GM18526 (cell line): Measurements from ENCODE around the gene FOXL2.

Experiments used
- POLR2A ChIP-seq: IDR thresholded peaks from 3 replicates; pipeline ENCODE4 v1.6.1; 2011; ENCODE audit not compliant: insufficient read length; ENCODE audit errors: extremely low read depth

FOXL2 gene

DNA sequence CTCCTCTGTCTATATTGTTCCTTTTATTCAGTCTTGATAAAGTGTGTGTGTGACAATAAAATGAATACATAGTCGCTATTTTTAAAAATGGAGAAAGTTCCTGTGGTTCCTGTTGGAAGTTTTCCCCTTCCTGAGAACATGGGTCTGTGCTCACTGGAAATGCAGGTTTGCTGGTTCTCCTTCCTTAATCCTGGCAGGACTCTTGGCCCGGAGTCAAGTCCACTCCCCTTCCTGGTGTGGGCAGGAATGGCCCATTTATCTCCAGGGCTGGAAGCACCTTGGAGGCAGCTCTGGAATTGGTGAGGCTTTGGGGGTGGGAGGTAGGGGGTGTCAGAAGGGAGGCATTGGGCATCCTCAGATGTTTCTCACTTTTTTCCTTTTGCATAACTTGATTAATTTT, 30.1 kb downstream of the FOXL2 start:
- TF ChIP-seq POLR2A, result no peak

DNA sequence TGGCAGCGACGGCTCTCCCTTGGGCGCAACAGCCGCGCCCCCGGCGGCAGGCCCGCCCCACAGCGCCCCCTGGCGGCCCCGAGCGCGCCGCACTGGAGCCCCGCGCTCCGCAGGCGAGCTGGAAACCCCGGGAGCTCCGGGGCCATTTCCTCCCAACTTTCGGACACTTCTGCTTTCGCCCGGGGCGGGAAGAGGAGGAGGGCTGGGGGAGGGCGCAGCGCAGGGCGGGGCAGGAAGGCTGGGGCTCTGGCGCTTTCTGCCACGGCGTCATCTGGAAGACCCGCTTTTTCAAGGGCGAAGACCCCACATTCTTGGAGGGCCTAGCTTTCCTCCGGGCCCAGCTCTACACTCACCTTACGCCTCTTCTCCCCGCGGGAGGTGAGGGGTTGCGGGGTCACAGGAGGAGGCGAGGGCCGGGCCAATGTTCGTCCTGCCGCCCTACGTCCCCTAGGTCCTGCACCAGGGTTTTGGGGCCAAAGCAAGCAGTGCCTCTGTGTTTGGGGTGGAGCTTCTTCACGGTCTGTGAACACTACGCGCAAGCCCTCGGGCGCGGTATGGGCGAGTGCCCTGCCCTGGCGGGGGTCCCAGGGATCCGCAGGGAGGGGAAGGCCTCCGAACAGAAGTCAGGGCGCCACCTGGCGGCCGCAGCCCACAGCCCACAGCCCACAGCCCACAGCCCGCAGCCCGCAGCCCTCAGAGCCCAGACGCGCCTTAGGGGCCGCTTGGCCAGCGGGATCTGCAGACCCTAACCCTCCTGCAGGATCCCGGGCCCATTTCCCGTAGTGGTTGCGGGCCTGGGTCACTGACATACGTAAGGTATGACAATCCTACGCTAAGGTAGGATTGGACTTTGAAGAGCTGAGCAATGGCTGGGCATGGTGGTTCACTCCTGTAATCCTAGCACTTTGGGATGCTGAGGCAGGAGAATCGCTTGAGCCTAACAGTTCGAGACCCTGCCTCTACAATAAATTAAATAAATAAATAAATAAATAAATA, 31.1 kb downstream of the FOXL2 start:
- TF ChIP-seq POLR2A, result no peak

DNA sequence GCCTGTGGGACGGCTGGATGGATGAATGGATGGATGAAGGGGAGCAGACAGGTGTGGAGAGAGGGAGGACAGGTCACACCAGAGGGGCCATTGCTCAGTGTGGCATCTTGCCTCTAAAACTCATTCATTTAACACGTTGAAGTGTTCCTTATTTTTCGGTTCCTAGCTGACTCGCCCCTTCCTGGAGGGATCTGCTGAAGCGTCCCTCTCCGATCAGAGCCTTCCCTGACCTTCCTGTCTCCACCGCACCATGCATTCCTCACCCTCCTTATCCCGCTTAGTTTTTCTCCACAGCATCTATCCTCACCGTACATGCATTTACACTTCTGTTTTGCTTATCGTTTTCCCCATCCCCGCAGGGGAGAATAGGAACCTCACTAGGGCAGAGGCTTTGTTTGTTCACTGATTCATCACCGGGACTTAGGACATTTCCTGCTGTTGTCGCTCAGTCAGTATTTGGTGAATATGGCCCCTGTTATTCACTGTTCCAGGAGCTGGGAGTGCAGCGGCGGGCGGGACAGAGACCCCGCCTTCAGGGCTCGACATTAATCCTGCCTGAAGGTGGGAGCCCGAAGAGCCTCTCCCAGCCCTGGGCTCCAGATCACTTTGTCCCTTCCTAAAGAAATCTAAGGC, 32.0 kb downstream of the FOXL2 start:
- no peak for TF ChIP-seq POLR2A

DNA sequence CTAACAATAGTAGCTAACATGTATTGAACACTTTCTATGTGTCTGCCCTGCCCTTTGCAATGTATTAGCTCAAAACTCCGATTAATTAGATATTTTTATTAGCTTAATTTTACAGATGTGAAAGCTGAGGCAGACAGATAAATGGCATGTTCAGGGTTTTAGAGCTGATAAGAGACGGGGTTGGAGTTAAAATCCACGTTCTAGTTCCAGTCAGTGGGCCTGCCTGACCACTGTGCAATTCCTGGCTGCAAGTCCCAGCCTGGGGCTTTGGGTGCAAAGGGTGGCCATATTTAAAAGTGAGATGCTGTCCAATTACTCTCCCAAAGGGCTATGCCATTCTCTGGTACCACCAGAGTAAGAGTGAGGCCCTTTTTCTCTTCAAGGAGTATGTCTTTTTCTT, 33.2 kb downstream of the FOXL2 start:
- TF ChIP-seq POLR2A, result no peak

DNA sequence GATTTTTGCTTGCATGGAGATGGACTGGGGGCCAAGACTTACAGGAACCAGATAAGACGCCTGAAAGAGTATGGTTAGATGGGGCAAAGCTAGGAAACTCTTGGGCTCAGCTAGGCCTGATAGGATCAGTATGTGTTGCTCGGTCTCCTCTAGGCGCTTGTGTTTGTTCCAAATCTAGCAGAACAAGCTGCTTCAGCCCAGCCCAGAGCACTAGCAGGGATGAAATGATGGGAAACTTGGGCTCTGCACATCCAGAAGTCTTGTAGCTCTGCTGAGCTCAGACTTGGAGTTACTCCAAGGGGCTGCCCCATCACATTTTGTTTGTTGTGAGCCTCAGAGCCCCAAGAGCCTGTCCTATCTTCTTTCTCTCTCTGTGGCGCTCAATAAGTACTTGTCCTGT, 34.7 kb downstream of the FOXL2 start:
- TF ChIP-seq POLR2A, result no peak

DNA sequence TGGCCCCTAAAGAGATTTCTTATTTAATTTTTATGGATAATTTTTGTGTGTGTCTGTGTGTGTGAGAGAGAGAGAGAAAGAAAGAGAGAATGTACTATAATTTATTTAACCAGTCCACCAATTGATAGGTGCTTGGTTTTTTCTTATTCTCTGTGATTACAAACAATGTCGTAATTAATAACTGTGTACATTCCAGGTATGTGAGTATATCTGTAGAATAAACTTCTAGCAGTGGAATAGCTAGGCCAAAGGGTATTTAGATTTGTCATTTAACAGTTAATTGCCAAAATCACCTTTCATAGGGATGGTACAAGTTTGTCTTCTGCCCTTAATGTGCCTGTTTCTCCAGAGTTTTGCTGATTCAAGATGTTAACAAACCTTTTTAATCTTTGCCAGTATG, 35.3 kb downstream of the FOXL2 start:
- TF ChIP-seq POLR2A, result no peak

DNA sequence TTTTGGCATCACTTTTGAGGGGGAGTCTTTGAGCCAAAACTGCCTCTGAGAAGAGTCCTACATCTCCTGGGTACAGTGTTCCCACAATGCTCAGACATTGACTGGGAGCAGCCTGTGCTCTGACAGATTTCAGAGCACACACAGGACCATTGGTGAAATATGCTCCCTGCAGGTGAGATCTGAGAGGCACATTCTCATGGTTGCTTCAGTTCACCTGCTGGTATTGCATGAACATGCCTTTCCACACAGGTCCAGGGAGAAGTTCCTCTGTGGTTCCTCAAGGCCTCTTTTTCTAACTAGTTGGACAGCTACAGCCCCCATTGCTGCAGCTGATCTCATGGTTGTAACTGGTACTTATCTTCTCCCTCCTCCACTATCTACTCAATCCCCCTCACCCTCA, 37.0 kb downstream of the FOXL2 start:
- TF ChIP-seq POLR2A, result no peak

DNA sequence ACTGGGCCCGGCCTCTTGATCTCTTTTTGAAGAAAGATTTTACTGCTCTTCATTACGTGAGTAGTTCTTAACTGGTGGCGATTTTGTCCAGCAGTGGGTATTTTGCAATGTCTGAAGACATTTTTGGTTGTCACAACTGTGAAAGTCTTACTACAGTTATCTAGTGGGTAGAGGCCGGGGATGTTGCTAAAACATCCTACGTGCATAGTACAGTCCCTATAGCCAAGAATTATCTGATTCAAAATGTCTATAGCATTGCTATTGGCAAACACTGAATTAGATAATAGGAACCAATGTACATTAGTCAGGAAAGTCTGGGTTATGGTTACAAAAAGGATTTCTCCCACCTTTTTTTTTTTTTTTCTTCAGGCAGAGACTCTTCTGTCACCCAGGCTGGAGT, 38.1 kb downstream of the FOXL2 start:
- TF ChIP-seq POLR2A, result no peak

DNA sequence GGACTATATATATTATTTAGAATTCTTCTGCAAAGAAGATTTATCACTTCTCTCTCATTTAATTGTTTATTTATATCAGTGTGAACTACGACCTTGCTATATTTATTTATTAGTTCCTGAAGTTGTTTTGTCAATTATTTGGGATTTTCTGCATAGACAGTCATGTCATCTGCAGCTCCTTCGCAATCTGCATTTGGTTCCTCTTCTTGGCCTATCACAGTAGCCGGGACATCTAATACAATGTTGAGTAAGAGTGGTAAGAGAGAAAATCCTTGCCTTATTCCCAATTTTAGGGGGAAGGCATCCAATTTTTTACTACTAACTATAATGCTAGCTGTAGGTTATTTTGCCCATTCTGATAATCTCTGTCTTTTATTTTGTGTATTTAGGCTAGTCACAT, 39.4 kb downstream of the FOXL2 start:
- no peak for TF ChIP-seq POLR2A

DNA sequence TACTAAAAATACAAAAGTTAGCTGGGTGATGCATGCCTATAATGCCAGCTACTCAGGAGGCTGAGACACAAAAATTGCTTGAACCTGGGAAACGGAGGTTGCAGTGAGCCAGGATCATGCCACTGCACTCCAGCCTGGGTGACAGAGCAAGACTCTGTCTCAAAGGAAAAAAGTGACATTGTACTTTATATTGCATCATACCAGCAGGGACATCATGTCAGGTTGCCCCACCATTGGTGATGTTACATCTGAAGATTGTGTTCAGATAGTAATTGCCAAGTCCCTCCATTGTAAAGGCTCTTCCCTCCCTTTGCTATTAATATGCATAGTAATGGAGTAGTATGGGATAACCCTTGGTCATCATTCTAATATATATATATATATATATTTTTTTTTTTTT, 44.8 kb downstream of the FOXL2 start:
- no peak for TF ChIP-seq POLR2A

DNA sequence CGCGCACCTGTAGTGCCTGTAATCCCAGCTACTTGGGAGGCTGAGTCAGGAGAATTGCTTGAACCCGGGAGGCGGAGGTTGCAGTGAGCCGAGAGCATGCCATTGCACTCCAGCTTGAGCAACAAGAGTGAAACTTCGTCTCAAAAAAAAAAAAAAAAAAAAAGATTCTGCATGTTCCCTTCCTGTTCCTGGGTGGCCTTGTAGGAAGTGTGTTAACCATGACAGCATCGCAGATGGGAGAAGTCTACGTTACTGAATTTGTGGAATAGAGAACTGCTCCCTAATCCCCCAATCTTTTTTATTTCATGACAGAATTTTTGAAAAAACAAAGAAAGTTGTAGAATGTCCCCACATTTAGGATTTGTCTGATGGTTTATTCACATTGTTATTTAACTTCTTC, 45.4 kb downstream of the FOXL2 start:
- no peak for TF ChIP-seq POLR2A

DNA sequence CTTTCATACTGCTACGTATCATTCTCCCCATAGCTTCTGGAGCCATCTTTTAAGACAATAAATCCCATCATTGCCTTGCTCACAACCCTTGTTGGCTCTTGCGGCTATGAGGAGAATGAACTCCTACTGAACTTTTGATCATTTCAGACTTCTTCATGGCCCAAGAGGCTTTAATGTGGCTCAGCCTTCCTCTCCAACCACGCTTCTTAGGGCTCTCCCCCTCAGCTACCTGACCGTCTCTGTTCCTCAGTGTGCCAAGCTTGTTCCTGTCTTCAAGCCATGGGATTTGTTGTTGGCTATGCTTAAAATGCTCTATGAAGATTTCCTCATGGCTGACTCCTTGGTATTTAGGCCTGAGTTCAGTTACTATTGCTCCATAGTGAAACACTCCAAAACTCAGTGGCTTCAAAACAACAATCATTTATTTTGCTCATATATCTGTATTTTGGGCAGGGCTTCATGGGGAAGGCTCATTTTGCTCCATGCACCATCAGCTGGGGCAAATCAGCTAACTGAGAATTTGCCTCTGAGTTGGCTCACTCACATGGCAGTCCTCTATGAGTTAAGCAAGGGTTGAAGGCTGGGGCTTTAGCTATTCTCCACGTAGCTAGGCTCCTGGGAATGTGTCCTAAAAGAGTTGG, 47.5 kb downstream of the FOXL2 start:
- TF ChIP-seq POLR2A, result no peak

DNA sequence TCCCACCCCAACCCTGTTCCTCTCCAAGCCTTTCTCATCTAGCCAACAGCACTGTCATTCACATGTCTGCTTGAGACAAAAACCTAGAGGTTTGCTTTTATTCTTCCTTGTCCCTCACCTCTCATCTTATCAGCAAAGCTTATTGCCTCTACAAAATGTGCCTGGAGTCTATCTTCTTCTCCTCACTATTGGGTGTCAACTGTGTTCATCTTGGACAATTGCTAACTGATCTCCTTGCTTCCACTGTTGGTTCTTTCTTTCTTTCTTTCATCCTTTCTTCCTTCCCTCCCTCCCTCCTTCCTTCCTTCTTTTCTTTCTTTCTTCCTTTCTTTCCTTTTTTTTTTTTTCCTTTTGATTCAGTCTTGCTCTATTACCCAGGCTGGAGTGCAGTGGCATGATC, 48.2 kb downstream of the FOXL2 start:
- no peak for TF ChIP-seq POLR2A

DNA sequence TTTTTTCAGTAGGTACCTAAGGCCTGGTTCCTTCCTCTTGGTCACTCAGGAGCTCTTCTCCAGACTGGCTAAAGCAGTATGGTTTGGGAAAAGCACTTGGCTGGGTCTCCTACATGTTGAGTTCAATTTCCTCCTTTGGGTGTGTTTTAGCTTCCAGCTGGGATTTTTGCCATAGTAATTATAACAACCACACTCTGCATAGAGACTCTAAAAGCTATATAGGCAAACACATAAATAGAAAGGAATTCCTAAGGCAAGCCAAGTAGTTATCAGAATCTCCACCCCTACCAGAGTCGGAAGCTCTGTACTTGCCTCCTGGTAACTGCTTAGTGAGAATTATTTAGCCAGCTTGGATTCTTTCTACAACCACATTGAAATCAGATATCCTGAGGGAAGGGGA, 48.6 kb downstream of the FOXL2 start:
- TF ChIP-seq POLR2A, result no peak
